GM19395 (cell line): ENCODE measurements around the gene KAT7.
"Not testable (repeated sequence)": the region's sequence is repeated elsewhere in the genome, so short reads cannot be mapped to it uniquely, and the experiment has no call there.

Source experiments
- ATAC-seq: cut with Tn5 transposase; IDR thresholded peaks from one replicate; pipeline ENCODE4 v1.9.1; 2021; ENCODE audit warnings: mild to moderate bottlenecking, moderate library complexity; ENCODE audit not compliant: unreplicated experiment

Gene KAT7

GRCh38 chr17:49788478-49789242 lies at the start of gene KAT7:
KAT7 (plus strand) TSS chr17:49788681; CDS start chr17:49788835, 154 bp downstream.
- peak; percentile 87 for ATAC-seq

- no peak for ATAC-seq
These were observed 48.7 kb upstream of the KAT7 start for GRCh38 chr17:49739641-49740271.

- no peak for ATAC-seq
These were observed 47.3 kb upstream of the KAT7 start for GRCh38 chr17:49741009-49741691.

GRCh38 chr17:49741692-49742076 lies 46.8 kb upstream of the KAT7 start:
- ATAC-seq: no peak

- ATAC-seq: no peak
These were observed 46.3 kb upstream of the KAT7 start for GRCh38 chr17:49742166-49742638.

GRCh38 chr17:49745175-49746139 lies 43.0 kb upstream of the KAT7 start:
- ATAC-seq: no peak

- ATAC-seq: peak; percentile 46
These were observed 41.5 kb upstream of the KAT7 start for GRCh38 chr17:49746791-49747490.

- ATAC-seq: no peak
These were observed 40.8 kb upstream of the KAT7 start for GRCh38 chr17:49747632-49748031.

- peak; percentile 1 for ATAC-seq
These were observed 40.3 kb upstream of the KAT7 start for GRCh38 chr17:49748223-49748622.

GRCh38 chr17:49748791-49749190 lies 39.7 kb upstream of the KAT7 start:
- peak; percentile 88 for ATAC-seq

GRCh38 chr17:49749730-49750129 lies 38.8 kb upstream of the KAT7 start:
- no peak for ATAC-seq

GRCh38 chr17:49752508-49752907 lies 36.0 kb upstream of the KAT7 start:
- ATAC-seq: no peak

- ATAC-seq: no peak
These were observed 34.5 kb upstream of the KAT7 start for GRCh38 chr17:49753959-49754391.

- no peak for ATAC-seq
These were observed 32.7 kb upstream of the KAT7 start for GRCh38 chr17:49755663-49756283.

GRCh38 chr17:49756323-49757150 lies 31.9 kb upstream of the KAT7 start:
- no peak for ATAC-seq

GRCh38 chr17:49757151-49757777 lies 31.2 kb upstream of the KAT7 start:
- no peak for ATAC-seq

GRCh38 chr17:49758464-49759010 lies 29.9 kb upstream of the KAT7 start:
- ATAC-seq: not testable (repeated sequence)

- ATAC-seq: no peak
These were observed 29.3 kb upstream of the KAT7 start for GRCh38 chr17:49759203-49759602.
